BJ (cell line): ENCODE data around the gene LAPTM5. TPM values are rescaled to one million over a fixed set of nuclear protein-coding genes. Genes with fewer than 3 reads are reported as not detected.

Experiments
- CTCF ChIA-PET: fragments of 350-600 bp; formaldehyde crosslinking; extraction: SDS; loops from one replicate; lab custom pipeline; 2021; ENCODE audit warnings: antibody characterized with exemption, inconsistent platforms; lab: Yijun Ruan, JAX
- POLR2A ChIA-PET: fragments of 300-600 bp; sonication (Branson Sonifier 250); formaldehyde crosslinking; extraction: SDS; loops from one replicate; lab custom pipeline; 2021; ENCODE audit warnings: antibody characterized with exemption; lab: Charles Lee
- DNase-seq: peaks from one replicate; pipeline ENCODE4 v3.0.0-alpha.2; 2011; ENCODE audit warnings: low read depth
- H3K27me3 ChIP-seq: 2 replicates; pipeline ENCODE4 v1.6.0; 2011; ENCODE audit warnings: low read length; ENCODE audit not compliant: control insufficient read depth, insufficient read depth
- H3K36me3 ChIP-seq: 2 replicates; pipeline ENCODE4 v1.5.1; 2011; ENCODE audit warnings: low read length; ENCODE audit not compliant: control insufficient read depth, insufficient read depth
- H3K4me3 ChIP-seq: 2 replicates; pipeline ENCODE4 v1.5.1; 2011; ENCODE audit warnings: low read depth, mild to moderate bottlenecking, control low read depth, low read length
- CTCF ChIP-seq: IDR thresholded peaks from 2 replicates; pipeline ENCODE4 v1.5.1; 2011; ENCODE audit warnings: low read depth, mild to moderate bottlenecking, control low read depth, inconsistent platforms, low read length, moderate library complexity; ENCODE audit not compliant: insufficient read depth
- polyA plus RNA-seq: library from polyadenylated mRNA; depleted of rRNA; stranded (reverse); fragments of >200 nt; gene quantifications from 2 replicates; pipeline ENCODE4 v1.2.3, GENCODE V29; 2011

Gene LAPTM5
- polyA plus RNA-seq, 1 experiment, result 2.1 TPM

GRCh38 chr1:30704271-30704670, 53.3 kb downstream of the LAPTM5 start:
- no peak for TF ChIP-seq CTCF
- no peak for DNase-seq
- no peak overlapping the region for H3K4me3 ChIP-seq
- POLR2A ChIA-PET, result no interaction called here
- no peaks in the 10 kb centered on the region for H3K27me3 ChIP-seq
- H3K36me3 ChIP-seq, result no peaks in the 10 kb centered on the region
- CTCF ChIA-PET, result interaction anchor here (0.9 kb wide), 1 partner anchor 9 kb away, joined by 3 read pairs; no protein-coding TSS in a partner anchor

- no peaks in the 10 kb centered on the region for H3K27me3 ChIP-seq
- no peak overlapping the region for H3K4me3 ChIP-seq
- CTCF ChIA-PET, result interaction anchor here (0.9 to 1.3 kb wide), 5 partner anchors 10 to 1015 kb away, joined by 3 to 4 read pairs (median 3); no protein-coding TSS in a partner anchor
- H3K36me3 ChIP-seq, result no peaks in the 10 kb centered on the region
- POLR2A ChIA-PET, result no interaction called here
- DNase-seq, result no peak
- TF ChIP-seq CTCF, result no peak
Measured at GRCh38 chr1:30702823-30703222, 54.8 kb downstream of the LAPTM5 start.

- CTCF ChIA-PET, result interaction anchor here (0.6 to 1.0 kb wide), 2 partner anchors 17 to 264 kb away, joined by 3 to 5 read pairs; no protein-coding TSS in a partner anchor
- DNase-seq, result no peak
Measured at GRCh38 chr1:30701258-30701633, 56.3 kb downstream of the LAPTM5 start.

GRCh38 chr1:30700528-30701257, 56.9 kb downstream of the LAPTM5 start:
- DNase-seq, result peak; percentile 61
- no peak for TF ChIP-seq CTCF
- H3K36me3 ChIP-seq, result no peaks in the 10 kb centered on the region
- H3K4me3 ChIP-seq, result no peak overlapping the region
- POLR2A ChIA-PET, result interaction anchor here (0.6 kb wide), 1 partner anchor 88 kb away, joined by 3 read pairs; no protein-coding TSS in a partner anchor
- CTCF ChIA-PET, result interaction anchor here (0.6 to 1.0 kb wide), 3 partner anchors 18 to 710 kb away, joined by 3 to 5 read pairs (median 3); no protein-coding TSS in a partner anchor
- no peaks in the 10 kb centered on the region for H3K27me3 ChIP-seq

More at GRCh38 chr1:30701258-30701633, 56.3 kb downstream of the LAPTM5 start:
- POLR2A ChIA-PET, result no interaction called here
- Histone ChIP-seq H3K4me3 (no peak overlapping the region), H3K36me3 (no peaks in the 10 kb centered on the region), H3K27me3 (no peaks in the 10 kb centered on the region)
- TF ChIP-seq CTCF, result no peak

GRCh38 chr1:30699762-30700161, 57.8 kb downstream of the LAPTM5 start:
- POLR2A ChIA-PET, result no interaction called here
- no peak overlapping the region for H3K4me3 ChIP-seq
- DNase-seq, result no peak
- CTCF ChIA-PET, result interaction anchor here (0.6 to 1.0 kb wide), 2 partner anchors 8 to 711 kb away, joined by 3 to 4 read pairs; no protein-coding TSS in a partner anchor
- no peaks in the 10 kb centered on the region for H3K27me3 ChIP-seq
- TF ChIP-seq CTCF, result no peak
- no peaks in the 10 kb centered on the region for H3K36me3 ChIP-seq
